Measurements from ENCODE around the gene KIFC3. TPM values are rescaled to one million over a fixed set of nuclear protein-coding genes. Genes with fewer than 3 reads are reported as not detected.

KIFC3 gene
- total and polyA plus RNA-seq, 2 of the 8 experiments (the other 6 are each of a cell fraction or from before 2014, with no cell fraction given), result 2.1 to 7.1 TPM

DNA sequence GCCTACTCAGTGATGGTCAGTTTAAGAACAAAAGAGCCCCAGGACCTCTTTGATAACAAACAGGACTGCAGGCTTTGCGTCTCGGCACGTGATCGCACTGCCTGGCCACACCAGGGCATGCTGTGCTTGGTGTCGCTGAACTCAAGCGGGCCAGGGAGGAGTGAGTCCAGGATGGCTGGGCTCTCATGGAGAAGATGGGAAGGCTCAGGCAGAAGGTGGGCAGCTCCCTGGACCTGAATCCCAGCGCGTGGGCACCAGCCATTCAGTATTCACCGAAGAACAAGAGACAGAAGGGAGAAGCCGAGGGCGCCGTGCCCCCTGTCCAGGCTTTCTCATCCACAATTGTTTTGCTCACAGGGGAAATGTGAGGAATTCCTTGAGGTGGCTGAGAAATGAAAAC, 54.8 kb downstream of the KIFC3 start:
- Histone ChIP-seq H2BK20ac (ENCODE audit: low read length) (no peak overlapping the region), H2BK5ac (ENCODE audit: low read depth, low read length) (no peak overlapping the region), H2AFZ (ENCODE audit: low read length) (no peak overlapping the region), H2BK120ac (replicated peaks; ENCODE audit: low read depth, low read length) (no peak overlapping the region), H3K4me3 (ENCODE audit: extremely low read depth in 1 of 4, insufficient read depth in 2 of 4, low read depth in 3 of 4, low read length in 4 of 4) (no peak overlapping the region), H2AK5ac (ENCODE audit: low read depth, low read length) (no peak overlapping the region), H3K23ac (ENCODE audit: insufficient read length) (no peak overlapping the region), H3K4me1 (replicated peaks in 1 of 4; ENCODE audit: control insufficient read depth in 3 of 4, insufficient read depth in 4 of 4, low read length in 3 of 4) (no peaks in the 10 kb centered on the region), H3K23me2 (ENCODE audit: low read depth, low read length) (no peaks in the 10 kb centered on the region), H3K9ac (replicated peaks in 1 of 4; ENCODE audit: extremely low read depth in 1 of 4, low read depth in 3 of 4, low read length in 3 of 4) (no peak overlapping the region), H3K4ac (replicated peaks; ENCODE audit: insufficient read length, low read depth, low read length) (no peak overlapping the region), H4K20me1 (replicated peaks in 1 of 2; ENCODE audit: control insufficient read depth in 1 of 2, insufficient read depth in 2 of 2, low read length in 2 of 2) (peaks cover 0 to 3% of the 10 kb centered on the region in 2 experiments), H2BK15ac (ENCODE audit: low read length) (no peak overlapping the region), H3K4me2 (ENCODE audit: insufficient read depth in 1 of 2, low read depth in 2 of 2, low read length in 2 of 2) (no peak overlapping the region), H3K14ac (ENCODE audit: insufficient read length) (no peak overlapping the region), H3K9me3 (ENCODE audit: insufficient read depth in 2 of 2, low read depth in 1 of 2, low read length in 1 of 2) (no peaks in the 10 kb centered on the region), H4K91ac (replicated peaks; ENCODE audit: insufficient read length, low read length) (no peak overlapping the region), H3K27me3 (replicated peaks in 1 of 4; ENCODE audit: control insufficient read depth in 3 of 4, extremely low read depth in 1 of 4, insufficient read depth in 3 of 4, low read length in 3 of 4) (no peaks in the 10 kb centered on the region), H3K27ac (ENCODE audit: low read depth, low read length) (no peak overlapping the region), H2BK12ac (ENCODE audit: low read depth, low read length) (no peak overlapping the region), H4K5ac (ENCODE audit: insufficient read length, low read depth, low read length) (no peak overlapping the region), H3K18ac (ENCODE audit: extremely low read depth, low read length) (no peak overlapping the region), H3K56ac (replicated peaks; ENCODE audit: insufficient read length, low read depth, low read length) (no peak overlapping the region), H3K36me3 (ENCODE audit: control insufficient read depth in 2 of 4, insufficient read depth in 4 of 4, low read length in 3 of 4) (peaks cover 0 to 6% (median 0%) of the 10 kb centered on the region in 4 experiments; a peak in 4 of 8 replicates), H4K8ac (ENCODE audit: extremely low read depth, insufficient read depth, low read length) (peak overlapping the region; percentile 21; the same call in 1 of the 2 replicates), H3K79me1 (ENCODE audit: low read depth, low read length) (no peaks in the 10 kb centered on the region), H3K79me2 (ENCODE audit: control insufficient read depth in 1 of 2, insufficient read depth in 2 of 2, low read length in 2 of 2) (no peaks in the 10 kb centered on the region)
- CTCF ChIA-PET (ENCODE audit: partially characterized antibody), result interaction anchor here (0.8 to 2.4 kb wide), 4 partner anchors 10 to 99 kb away, joined by 3 to 17 read pairs (median 6); no protein-coding TSS in a partner anchor
- POLR2A ChIA-PET (ENCODE audit: partially characterized antibody), result interaction anchor here (1.9 kb wide), 1 partner anchor 12 kb away, joined by 12 read pairs; the partner anchor contains the start of gene KATNB1
- DNase-seq (ENCODE audit: low read depth in 1 of 2, low spot score in 2 of 2), result no peak
- FAIRE-seq, result no peak
- 98% methylated on average over 12 of the region's 12 CpGs; no CpG with 5 or more reads in 1 of the 2 experiments for WGBS, 2 experiments (ENCODE audit: extremely low coverage in 1 of 2, insufficient coverage in 1 of 2, insufficient read length in 1 of 2, insufficient replicate concordance in 2 of 2, low coverage in 1 of 2, low lambda C conversion rate in 2 of 2, missing lambda C conversion rate in 1 of 2)
- no peak for TF ChIP-seq CBX8 (IDR thresholded peaks at IDR 0.05; ENCODE audit: borderline replicate concordance, low read depth, low read length)
- no peak for TF ChIP-seq TEAD4 (IDR thresholded peaks at IDR 0.05; ENCODE audit: low read depth, low read length)
- TF ChIP-seq CEBPB (IDR thresholded peaks at IDR 0.05; ENCODE audit: low read depth, low read length), result no peak
- no peak for TF ChIP-seq SP4 (IDR thresholded peaks at IDR 0.05; ENCODE audit: low read length)
- TF ChIP-seq, protein P1, sequence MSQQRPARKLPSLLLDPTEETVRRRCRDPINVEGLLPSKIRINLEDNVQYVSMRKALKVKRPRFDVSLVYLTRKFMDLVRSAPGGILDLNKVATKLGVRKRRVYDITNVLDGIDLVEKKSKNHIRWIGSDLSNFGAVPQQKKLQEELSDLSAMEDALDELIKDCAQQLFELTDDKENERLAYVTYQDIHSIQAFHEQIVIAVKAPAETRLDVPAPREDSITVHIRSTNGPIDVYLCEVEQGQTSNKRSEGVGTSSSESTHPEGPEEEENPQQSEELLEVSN (IDR thresholded peaks at IDR 0.05), result no peak
- TF ChIP-seq KDM4A (IDR thresholded peaks at IDR 0.05; ENCODE audit: low read depth, low read length, severe bottlenecking), result no peak
- no peak for TF ChIP-seq RXRA (IDR thresholded peaks at IDR 0.05; ENCODE audit: insufficient read depth, low read depth, low read length)
- TF ChIP-seq SIX5 (IDR thresholded peaks at IDR 0.05; ENCODE audit: low read depth, low read length), result no peak
- no peak for TF ChIP-seq CREB1 (IDR thresholded peaks at IDR 0.05)
- TF ChIP-seq, protein P2, sequence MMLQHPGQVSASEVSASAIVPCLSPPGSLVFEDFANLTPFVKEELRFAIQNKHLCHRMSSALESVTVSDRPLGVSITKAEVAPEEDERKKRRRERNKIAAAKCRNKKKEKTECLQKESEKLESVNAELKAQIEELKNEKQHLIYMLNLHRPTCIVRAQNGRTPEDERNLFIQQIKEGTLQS (IDR thresholded peaks at IDR 0.05; ENCODE audit: insufficient read depth, low read depth, low read length), result no peak
- no peak for TF ChIP-seq NRF1 (IDR thresholded peaks at IDR 0.05; ENCODE audit: low read depth, low read length)
- TF ChIP-seq JUND (IDR thresholded peaks at IDR 0.05; ENCODE audit: low read length), result no peak
- TF ChIP-seq EP300 (IDR thresholded peaks at IDR 0.05; ENCODE audit: borderline replicate concordance in 1 of 2, low read depth in 2 of 2, low read length in 2 of 2), result no peak
- TF ChIP-seq ZNF274 (IDR thresholded peaks at IDR 0.05; ENCODE audit: borderline replicate concordance, extremely low read depth, low read length), result no peak
